K562 (cell line): ENCODE results near the gene SFMBT2. TPM values are rescaled to one million over a fixed set of nuclear protein-coding genes. Genes with fewer than 3 reads are reported as not detected.

ENCODE experiments used
- ATAC-seq: fragments of 200-7000 bp; cut with Tn5 transposase; 3 replicates; pipeline ENCODE4 v1.9.1; 2020; ENCODE audit warnings: moderate library complexity
- BruUV-seq: library from RNA; stranded (reverse); fragments of 400-500 nt; replicated peaks from 2 replicates; lab custom pipeline; 2021; lab: Mats Ljungman, UMichigan
- CTCF ChIA-PET: fragments of 300-600 bp; formaldehyde crosslinking; extraction: SDS; loops from one replicate; lab custom pipeline; 2021; ENCODE audit warnings: low intra/inter-chr PET ratio; lab: Yijun Ruan, JAX
- POLR2A ChIA-PET: fragments of 300-600, 350-650 bp; sonication (Branson Sonifier 250); formaldehyde crosslinking; extraction: SDS; loops from one replicate; lab custom pipeline; 2021; ENCODE audit warnings: antibody characterized with exemption, inconsistent platforms; lab: Yijun Ruan, JAX
- DNase-seq, 4 experiments: peaks; one replicate each; pipeline versions ENCODE4 v3.0.0 to v3.0.0-alpha.2; 2011 to 2018; ENCODE audit warnings: low spot score in 3 of 4, mixed read lengths in 3 of 4; ENCODE audit errors: extremely low read depth in 1 of 4
- FAIRE-seq: peaks from 2 replicates; lab custom pipeline; 2011; peaks lifted over from hg19 to GRCh38; lab: Jason Lieb, UNC
- H2AFZ ChIP-seq: 2 replicates; pipeline ENCODE4 v1.6.0; 2011; ENCODE audit warnings: low read depth, low read length, control low read depth, inconsistent platforms
- H3K27ac ChIP-seq: fragments of 200-600 bp; 3 replicates; pipeline ENCODE4 v1.8.0; 2011; ENCODE audit warnings: low read depth, mild to moderate bottlenecking, control low read depth, inconsistent platforms, low read length, moderate library complexity, mixed read lengths; ENCODE audit errors: extremely low read depth
- H3K27me3 ChIP-seq, 2 experiments: fragments of 300-600 bp in 1 of 2; 2 replicates in 1 of 2; 3 replicates in 1 of 2; pipeline versions ENCODE4 v1.6.0 to v1.8.0; 2011; ENCODE audit warnings: inconsistent platforms in 2 of 2, low read length in 2 of 2, mild to moderate bottlenecking in 1 of 2, mixed read lengths in 1 of 2, moderate library complexity in 1 of 2; ENCODE audit not compliant: control insufficient read depth in 2 of 2, insufficient read depth in 2 of 2
- H3K36me3 ChIP-seq: fragments of 300-600 bp; 3 replicates; pipeline ENCODE4 v1.8.0; 2011; ENCODE audit warnings: mild to moderate bottlenecking, low read length, inconsistent platforms; ENCODE audit not compliant: control insufficient read depth, insufficient read depth
- H3K4me1 ChIP-seq, 2 experiments: fragments of 200-600 bp in 1 of 2; replicated peaks in 1 of 2; 2 replicates in 1 of 2; 3 replicates in 1 of 2; pipeline versions ENCODE4 v1.5.1 to v1.8.0; 2011; ENCODE audit warnings: inconsistent platforms in 2 of 2, low read length in 2 of 2, mild to moderate bottlenecking in 1 of 2, mixed read lengths in 1 of 2, moderate library complexity in 1 of 2; ENCODE audit not compliant: control insufficient read depth in 2 of 2, insufficient read depth in 2 of 2
- H3K4me2 ChIP-seq: 2 replicates; pipeline ENCODE4 v1.6.1; 2011; ENCODE audit warnings: low read length, control low read depth, inconsistent platforms, mixed read lengths; ENCODE audit not compliant: insufficient read depth
- H3K4me3 ChIP-seq: fragments of 200-600 bp; sonication (generic), shearing (Covaris generic); 2 replicates; pipeline ENCODE4 v1.5.1; 2016; ENCODE audit warnings: control low read depth, inconsistent platforms
- H3K79me2 ChIP-seq: fragments of 200-600 bp; 3 replicates; pipeline ENCODE4 v1.8.0; 2011; ENCODE audit warnings: low read length, inconsistent platforms; ENCODE audit not compliant: control insufficient read depth, insufficient read depth
- H3K9ac ChIP-seq, 2 experiments: 2 replicates each; pipeline versions ENCODE4 v1.6.0 to v1.6.1; 2011; ENCODE audit warnings: low read depth in 2 of 2, low read length in 2 of 2, control low read depth in 1 of 2, inconsistent platforms in 1 of 2, mild to moderate bottlenecking in 1 of 2, mixed read lengths in 1 of 2; ENCODE audit not compliant: insufficient read depth in 1 of 2
- H3K9me1 ChIP-seq: one replicate; pipeline ENCODE4 v1.6.0; 2011; ENCODE audit warnings: inconsistent platforms, mild to moderate bottlenecking, low read length, moderate library complexity; ENCODE audit not compliant: control insufficient read depth, insufficient read depth
- H3K9me3 ChIP-seq: replicated peaks from 2 replicates; pipeline ENCODE4 v1.5.1; 2011; ENCODE audit warnings: low read depth, low read length, inconsistent platforms; ENCODE audit not compliant: control insufficient read depth, insufficient read depth
- H4K20me1 ChIP-seq: replicated peaks from 2 replicates; pipeline ENCODE4 v1.6.1; 2011; ENCODE audit warnings: low read length, inconsistent platforms, mixed read lengths; ENCODE audit not compliant: control insufficient read depth, insufficient read depth
- RFX7 ChIP-seq: fragments of 250-450 bp; sonication (Bioruptor Pico); IDR thresholded peaks from 2 replicates; pipeline ENCODE4 v1.5.1; 2021; ENCODE audit warnings: mild to moderate bottlenecking
- ZNF121 ChIP-seq: sonication (generic); formaldehyde crosslinking; conservative IDR thresholded peaks from 2 replicates; pipeline ENCODE4 v1.8.0; 2022; ENCODE audit warnings: missing genetic modification reagents
- WGBS: fragments of 100-300 bp; shearing (Covaris generic); methylation state at CpG from one replicate; pipeline ENCODE4 v1.1.6; 2016; ENCODE audit warnings: low coverage, mixed read lengths; ENCODE audit not compliant: insufficient coverage; ENCODE audit errors: missing lambda C conversion rate; 5-methylcytosine and 5-hydroxymethylcytosine counted together
- in situ Hi-C: fragments of 300-500 bp; cut with MboI; formaldehyde crosslinking; loops from 4 replicates; pipeline ENCODE4 v1.15.0; 2018; ENCODE audit warnings: inconsistent platforms, mixed read lengths
- intact Hi-C: fragments of 100-400 bp; cut with micrococcal nuclease; formaldehyde crosslinking; loops from 2 replicates; pipeline ENCODE4 v1.14.2; 2022
- polyA plus RNA-seq, 8 experiments: library from polyadenylated mRNA; depleted of rRNA in 4 of 8; stranded (reverse) in 5 of 8; unstranded in 3 of 8; fragments of >200 nt; fragmentation: Nextera tagmentation in 2 of 8; fragmentation: Illumina TruSeq in 1 of 8; extraction: Ambion mirVana in 2 of 8; extraction: Trizol in 1 of 8; gene quantifications; 2 replicates each; pipeline versions ENCODE4 v1.2.1 to v1.2.3, GENCODE V29; 2011 to 2014; ENCODE audit warnings: inconsistent platforms in 1 of 8, missing spikeins in 1 of 8
- total RNA-seq, 7 experiments: library from RNA; depleted of rRNA in 6 of 7; stranded (reverse); fragments of >200 nt in 6 of 7; fragmentation: Illumina TruSeq in 2 of 7; extraction: Trizol in 2 of 7; gene quantifications; 2 replicates each; pipeline versions ENCODE4 v1.2.1 to v1.2.3, GENCODE V29; 2011 to 2021; ENCODE audit warnings: low replicate concordance in 1 of 7
- TF ChIP-seq, protein P1 (sequence below), 2 experiments: fragments of 250-450 bp in 1 of 2; fragments of 450-650 bp in 1 of 2; sonication (Bioruptor Pico) in 1 of 2; IDR thresholded peaks; 2 replicates each; pipeline versions ENCODE4 v1.6.1 to v1.8.0; 2016 to 2021; ENCODE audit warnings: mild to moderate bottlenecking in 2 of 2, moderate library complexity in 2 of 2, missing compliant biosample characterization in 1 of 2, missing genetic modification characterization in 1 of 2
- TF ChIP-seq, protein P2 (sequence below): fragments of 250-450 bp; sonication (Bioruptor Pico); IDR thresholded peaks from 2 replicates; pipeline ENCODE4 v1.5.0; 2021

SFMBT2 gene
- total and polyA plus RNA-seq, 9 of the 15 experiments (the other 6 are each of a cell fraction or from before 2014, with no cell fraction given) = 1.2 to 13.6 (median 7.6) TPM

DNA sequence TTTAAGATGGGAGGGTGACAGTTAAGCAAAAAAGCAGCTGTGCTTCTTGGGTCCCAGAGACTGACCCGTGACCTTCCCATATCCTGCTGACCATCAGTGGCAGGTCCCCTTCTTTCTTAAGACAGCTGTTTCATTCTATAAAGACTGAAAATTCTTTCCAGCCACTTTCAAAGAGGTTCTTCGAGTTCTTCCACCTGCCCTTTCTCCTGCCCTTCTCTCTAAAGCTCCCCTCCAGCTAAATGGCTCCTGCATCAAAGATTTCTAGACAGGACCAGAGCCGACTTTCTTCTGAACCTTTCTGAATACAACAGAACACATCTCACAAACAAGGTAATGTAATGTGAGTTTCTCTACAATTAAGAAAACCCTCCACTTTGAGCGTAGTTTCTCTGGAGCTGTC, 180.8 kb downstream of the SFMBT2 start:
- H3K4me1 ChIP-seq = peaks cover 10 to 43% of the 10 kb centered on the region in 2 experiments
- 87% methylated on average over 4 of the region's 4 CpGs for WGBS
- H3K27me3 ChIP-seq = no peaks in the 10 kb centered on the region
- no peaks in the 10 kb centered on the region for H3K9me3 ChIP-seq
- in situ Hi-C loops = no loop called here
- H3K9me1 ChIP-seq = no peaks in the 10 kb centered on the region
- ChIA-PET POLR2A (no interaction called here), CTCF (no interaction called here)
- H3K27ac ChIP-seq = no peak overlapping the region
- H2AFZ ChIP-seq = no peak overlapping the region
- no peak overlapping the region for H3K4me3 ChIP-seq
- FAIRE-seq (no peak), DNase-seq (no peak), ATAC-seq (no peak)
- H3K9ac ChIP-seq = no peak overlapping the region
- no TSS peak for BruUV-seq
- TF ChIP-seq RFX7 (CRISPR knock-in tag) = no peak
- TF ChIP-seq, protein P1, sequence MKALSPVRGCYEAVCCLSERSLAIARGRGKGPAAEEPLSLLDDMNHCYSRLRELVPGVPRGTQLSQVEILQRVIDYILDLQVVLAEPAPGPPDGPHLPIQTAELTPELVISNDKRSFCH (CRISPR knock-in tag; IDR thresholded peaks at IDR 0.05) = no peak
- TF ChIP-seq, protein P1 (tag; IDR thresholded peaks at IDR 0.05) = no peak
- TF ChIP-seq, protein P2, sequence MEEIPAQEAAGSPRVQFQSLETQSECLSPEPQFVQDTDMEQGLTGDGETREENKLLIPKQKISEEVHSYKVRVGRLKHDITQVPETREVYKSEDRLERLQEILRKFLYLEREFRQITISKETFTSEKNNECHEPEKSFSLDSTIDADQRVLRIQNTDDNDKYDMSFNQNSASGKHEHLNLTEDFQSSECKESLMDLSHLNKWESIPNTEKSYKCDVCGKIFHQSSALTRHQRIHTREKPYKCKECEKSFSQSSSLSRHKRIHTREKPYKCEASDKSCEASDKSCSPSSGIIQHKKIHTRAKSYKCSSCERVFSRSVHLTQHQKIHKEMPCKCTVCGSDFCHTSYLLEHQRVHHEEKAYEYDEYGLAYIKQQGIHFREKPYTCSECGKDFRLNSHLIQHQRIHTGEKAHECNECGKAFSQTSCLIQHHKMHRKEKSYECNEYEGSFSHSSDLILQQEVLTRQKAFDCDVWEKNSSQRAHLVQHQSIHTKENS (CRISPR knock-in tag) = no peak
- TF ChIP-seq ZNF121 (CRISPR knock-in tag) = no peak
- intact Hi-C loops = loop anchor here (10.0 kb wide), 1 partner anchor 305 kb away; no protein-coding TSS in a partner anchor
- H4K20me1 ChIP-seq = no peaks in the 10 kb centered on the region
- peaks cover 14% of the 10 kb centered on the region; the same call in 2 of the 3 replicates for H3K79me2 ChIP-seq
- H3K4me2 ChIP-seq = no peak overlapping the region
- peaks cover 26% of the 10 kb centered on the region for H3K36me3 ChIP-seq
